Measurements from ENCODE around the gene TBC1D14.

GRCh38 chr4:6974138-6974848 is 64.7 kb downstream of the TBC1D14 start:
- TF ChIP-seq POLR2A (IDR thresholded peaks at IDR 0.05): no peak
- TF ChIP-seq, protein P1, sequence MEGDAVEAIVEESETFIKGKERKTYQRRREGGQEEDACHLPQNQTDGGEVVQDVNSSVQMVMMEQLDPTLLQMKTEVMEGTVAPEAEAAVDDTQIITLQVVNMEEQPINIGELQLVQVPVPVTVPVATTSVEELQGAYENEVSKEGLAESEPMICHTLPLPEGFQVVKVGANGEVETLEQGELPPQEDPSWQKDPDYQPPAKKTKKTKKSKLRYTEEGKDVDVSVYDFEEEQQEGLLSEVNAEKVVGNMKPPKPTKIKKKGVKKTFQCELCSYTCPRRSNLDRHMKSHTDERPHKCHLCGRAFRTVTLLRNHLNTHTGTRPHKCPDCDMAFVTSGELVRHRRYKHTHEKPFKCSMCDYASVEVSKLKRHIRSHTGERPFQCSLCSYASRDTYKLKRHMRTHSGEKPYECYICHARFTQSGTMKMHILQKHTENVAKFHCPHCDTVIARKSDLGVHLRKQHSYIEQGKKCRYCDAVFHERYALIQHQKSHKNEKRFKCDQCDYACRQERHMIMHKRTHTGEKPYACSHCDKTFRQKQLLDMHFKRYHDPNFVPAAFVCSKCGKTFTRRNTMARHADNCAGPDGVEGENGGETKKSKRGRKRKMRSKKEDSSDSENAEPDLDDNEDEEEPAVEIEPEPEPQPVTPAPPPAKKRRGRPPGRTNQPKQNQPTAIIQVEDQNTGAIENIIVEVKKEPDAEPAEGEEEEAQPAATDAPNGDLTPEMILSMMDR (IDR thresholded peaks at IDR 0.05): peak; percentile 92 to 96 (median 94)

Measured in right lobe of liver (tissue), 4 donors.